Adrenal gland (tissue), 12 donors: ENCODE results near the gene CFAP206. TPM values are rescaled to one million over a fixed set of nuclear protein-coding genes. Genes with fewer than 3 reads are reported as not detected.
A peak's percentile ranks its signal among the peaks of the same experiment; 100 is the strongest.

Experiments
- DNase-seq, 7 donors: peaks; one replicate each; pipeline ENCODE4 v3.0.0-alpha.2; 2019 to 2020
- H3K27ac ChIP-seq, 5 donors: fragments of 200-600 bp; sonication (generic) in 4 of 5; 1 replicate in 3 of 5; 2 replicates in 2 of 5; pipeline versions ENCODE4 v1.5.1 to v1.8.0; 2016 to 2020; ENCODE audit warnings: mild to moderate bottlenecking in 1 of 5
- H3K27me3 ChIP-seq: fragments of 200-600 bp; 2 replicates; pipeline ENCODE4 v1.8.0; 2021
- H3K36me3 ChIP-seq, 2 donors: fragments of 200-600 bp; replicated peaks in 1 of 2; 1 replicate in 1 of 2; 2 replicates in 1 of 2; pipeline versions ENCODE4 v1.5.1 to v1.8.0; 2018 to 2022
- H3K4me1 ChIP-seq, 2 donors: fragments of 200-600 bp; replicated peaks in 1 of 2; 1 replicate in 1 of 2; 2 replicates in 1 of 2; pipeline versions ENCODE4 v1.5.1 to v1.8.0; 2018 to 2021
- H3K4me3 ChIP-seq, 4 donors: fragments of 200-600 bp; sonication (generic) in 3 of 4; one replicate each; pipeline ENCODE4 v1.5.1; 2016 to 2018
- H3K9me3 ChIP-seq, 3 donors: fragments of 200-600 bp; sonication (generic) in 1 of 3; replicated peaks in 1 of 3; 1 replicate in 2 of 3; 2 replicates in 1 of 3; pipeline versions ENCODE4 v1.5.1 to v1.8.0; 2016 to 2021
- POLR2A ChIP-seq, 2 donors: fragments of 450-650 bp; IDR thresholded peaks; one replicate each; pipeline ENCODE4 v1.6.1; 2017; ENCODE audit warnings: antibody characterized with exemption in 2 of 2, mild to moderate bottlenecking in 2 of 2, moderate library complexity in 1 of 2
- WGBS, 4 donors: extraction: QIAGEN DNeasy Blood & Tissue Kit in 2 of 4; methylation state at CpG; one replicate each; pipeline versions ENCODE4 v1.1.5 to v1.1.7; 2013 to 2017; 5-methylcytosine and 5-hydroxymethylcytosine counted together
- intact Hi-C, 2 donors: fragments of 100-400 bp; cut with DNase I; formaldehyde crosslinking; loops; one replicate each; pipeline versions ENCODE4 v1.14.1 to v1.15.0; 2022 to 2023
- polyA plus RNA-seq, 3 donors: library from polyadenylated mRNA; stranded (reverse); fragments of 200-250 nt in 2 of 3; fragments of 350-450 nt in 1 of 3; fragmentation: Illumina TruSeq in 1 of 3; extraction: RNeasy Lipid Tissue Mini Kit (QIAGEN cat#74804) in 1 of 3; gene quantifications; one replicate each; pipeline ENCODE4 v1.2.3, GENCODE V29; 2013 to 2014
- total RNA-seq, 9 donors: library from RNA; depleted of rRNA in 4 of 9; stranded (reverse); fragments of >200 nt in 4 of 9; fragments of 120-200 nt in 1 of 9; fragmentation: NEBNext Ultra II Directional in 1 of 9; extraction: Animal tissue kit (Norgen Biotek cat#: 25700) in 1 of 9; gene quantifications; one replicate each; pipeline versions ENCODE4 v1.1.0 to v1.2.4, GENCODE V29; 2013 to 2023
- TF ChIP-seq, protein P1 (sequence below), 6 experiments: fragments of 450-650 bp in 4 of 6; fragments of 200-600 bp in 2 of 6; sonication (generic) in 1 of 6; IDR thresholded peaks; 1 replicate in 5 of 6; 2 replicates in 1 of 6; pipeline versions ENCODE4 v1.5.1 to v1.8.0; 2016 to 2021; ENCODE audit warnings: antibody characterized with exemption in 6 of 6, mild to moderate bottlenecking in 2 of 6, moderate library complexity in 1 of 6
- donor health status: healthy with polysubstance abuse.
- donor health status: Bipolar disorder and iron deficiency.
- donor health status: DM: yes; HTN: yes; CAD: no.
- donor health status: DM: no; HTN: no; CAD: no.
- donor health status: DM: no; HTN: no; CAD: no.
- donor health status: DM: yes; HTN: yes; CAD: no.

The CFAP206 gene
- total and polyA plus RNA-seq, 12 donors, result 0.09 to 1.6 (median 0.42) TPM

DNA sequence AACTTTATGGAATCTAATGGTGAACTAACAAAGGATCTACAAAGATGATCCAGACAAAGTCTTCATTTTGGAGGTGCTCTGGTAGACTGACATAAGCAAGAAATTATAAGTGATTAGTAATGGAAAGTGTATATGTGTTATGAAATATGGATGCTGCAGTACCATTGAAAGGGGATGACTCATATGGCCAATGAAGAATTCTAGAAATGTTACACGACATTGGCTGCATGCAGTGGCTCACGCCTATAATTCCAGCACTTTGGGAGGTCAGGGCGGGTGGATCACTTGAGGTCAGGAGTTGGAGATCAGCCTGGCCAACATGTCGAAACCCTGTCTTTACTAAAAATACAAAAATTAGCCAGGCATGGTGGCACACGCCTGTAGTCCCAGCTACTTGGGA is 23.5 kb downstream of the CFAP206 start:
- 83 to 91% (median 85%) methylated on average over 5 of the region's 5 CpGs for WGBS, 4 donors
- TF ChIP-seq, protein P1, sequence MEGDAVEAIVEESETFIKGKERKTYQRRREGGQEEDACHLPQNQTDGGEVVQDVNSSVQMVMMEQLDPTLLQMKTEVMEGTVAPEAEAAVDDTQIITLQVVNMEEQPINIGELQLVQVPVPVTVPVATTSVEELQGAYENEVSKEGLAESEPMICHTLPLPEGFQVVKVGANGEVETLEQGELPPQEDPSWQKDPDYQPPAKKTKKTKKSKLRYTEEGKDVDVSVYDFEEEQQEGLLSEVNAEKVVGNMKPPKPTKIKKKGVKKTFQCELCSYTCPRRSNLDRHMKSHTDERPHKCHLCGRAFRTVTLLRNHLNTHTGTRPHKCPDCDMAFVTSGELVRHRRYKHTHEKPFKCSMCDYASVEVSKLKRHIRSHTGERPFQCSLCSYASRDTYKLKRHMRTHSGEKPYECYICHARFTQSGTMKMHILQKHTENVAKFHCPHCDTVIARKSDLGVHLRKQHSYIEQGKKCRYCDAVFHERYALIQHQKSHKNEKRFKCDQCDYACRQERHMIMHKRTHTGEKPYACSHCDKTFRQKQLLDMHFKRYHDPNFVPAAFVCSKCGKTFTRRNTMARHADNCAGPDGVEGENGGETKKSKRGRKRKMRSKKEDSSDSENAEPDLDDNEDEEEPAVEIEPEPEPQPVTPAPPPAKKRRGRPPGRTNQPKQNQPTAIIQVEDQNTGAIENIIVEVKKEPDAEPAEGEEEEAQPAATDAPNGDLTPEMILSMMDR (IDR thresholded peaks at IDR 0.05), result no peak
- no peak for TF ChIP-seq POLR2A (IDR thresholded peaks at IDR 0.05)
- intact Hi-C loops, result no loop called here

DNA sequence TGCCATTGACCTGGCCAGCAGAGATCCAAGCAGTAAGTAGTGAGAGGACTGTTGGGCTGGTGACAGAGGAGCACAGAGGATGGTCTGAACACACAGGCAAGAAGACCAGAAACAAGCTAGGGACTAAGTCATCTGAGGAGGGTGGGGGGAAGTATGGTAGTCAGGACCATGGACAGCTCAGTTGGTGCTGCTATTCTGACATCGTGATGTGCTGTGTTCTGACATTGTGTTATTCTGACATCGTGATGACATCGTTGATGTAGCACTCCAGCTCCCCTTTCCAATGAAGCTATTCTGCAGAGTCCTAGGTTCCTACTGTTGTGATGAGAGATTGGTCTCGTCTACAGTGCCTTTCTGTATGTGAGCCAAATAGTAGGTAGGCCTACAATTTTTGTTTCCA is 28.7 kb downstream of the CFAP206 start:
- no peak overlapping the region for H3K4me3 ChIP-seq
- peak; percentile 33 to 66 (median 54) for DNase-seq
- no peaks in the 10 kb centered on the region for H3K27me3 ChIP-seq
- 10 to 19% (median 14%) methylated on average over 4 of the region's 4 CpGs for WGBS, 4 donors
- H3K4me1 ChIP-seq, result no peaks in the 10 kb centered on the region
- no peaks in the 10 kb centered on the region for H3K36me3 ChIP-seq
- intact Hi-C loops, result no loop called here
- H3K27ac ChIP-seq, result no peak overlapping the region
- no peaks in the 10 kb centered on the region for H3K9me3 ChIP-seq
- TF ChIP-seq POLR2A (IDR thresholded peaks at IDR 0.05), result no peak
- TF ChIP-seq, protein P1 (IDR thresholded peaks at IDR 0.05), result no peak

More for the DNA sequence above, 23.5 kb downstream of the CFAP206 start:
- Histone ChIP-seq H3K27ac (no peak overlapping the region), H3K27me3 (no peaks in the 10 kb centered on the region), H3K4me3 (no peak overlapping the region), H3K4me1 (no peaks in the 10 kb centered on the region), H3K36me3 (no peaks in the 10 kb centered on the region), H3K9me3 (no peaks in the 10 kb centered on the region)
- no peak for DNase-seq

DNA sequence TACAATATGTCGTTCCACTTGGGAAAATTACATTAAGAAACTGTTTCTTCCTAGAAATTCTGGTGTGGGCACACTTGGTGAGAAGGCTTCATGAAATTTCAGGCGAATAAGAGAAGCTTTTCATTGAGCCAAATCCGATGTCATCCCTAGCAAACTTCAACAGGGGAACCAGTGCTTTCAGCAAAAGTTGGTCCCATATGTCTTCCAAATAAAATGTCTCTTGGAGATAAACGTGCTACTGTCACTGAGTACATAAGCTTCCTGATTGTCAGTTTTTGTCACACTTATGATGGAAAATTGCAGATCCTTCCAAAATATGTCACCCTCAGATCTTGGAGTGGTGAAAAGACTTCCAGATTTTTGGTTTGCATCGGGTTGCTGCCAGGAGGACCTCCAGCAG is 33.9 kb downstream of the CFAP206 start:
- Histone ChIP-seq H3K27ac (no peak overlapping the region), H3K36me3 (no peaks in the 10 kb centered on the region), H3K4me1 (no peaks in the 10 kb centered on the region), H3K9me3 (no peaks in the 10 kb centered on the region), H3K4me3 (no peak overlapping the region), H3K27me3 (no peaks in the 10 kb centered on the region)
- intact Hi-C loops, result no loop called here
- TF ChIP-seq, protein P1 (IDR thresholded peaks at IDR 0.05), result no peak
- TF ChIP-seq POLR2A (IDR thresholded peaks at IDR 0.05), result no peak
- 75 to 83% (median 80%) methylated on average over 5 of the region's 5 CpGs for WGBS, 4 donors
- no peak for DNase-seq

DNA sequence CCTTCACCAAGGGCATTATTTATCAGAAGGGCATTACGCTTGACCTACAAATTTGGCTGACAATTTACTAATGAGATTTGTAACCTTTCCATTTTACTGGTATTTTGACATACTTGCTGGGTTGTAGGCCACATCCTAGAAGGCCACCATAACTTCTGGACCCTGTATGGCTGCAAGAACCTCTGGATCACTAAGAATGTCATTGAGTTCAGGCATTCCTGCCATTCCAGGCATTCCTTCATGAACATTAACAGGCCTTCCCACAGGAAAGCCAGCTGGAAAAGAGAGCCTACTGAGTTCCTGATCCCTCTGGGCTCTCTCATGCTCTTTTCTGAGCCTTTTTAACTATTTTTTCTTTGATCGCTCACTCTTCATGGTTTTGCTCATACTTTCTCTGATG is 36.6 kb downstream of the CFAP206 start:
- Histone ChIP-seq H3K4me3 (no peak overlapping the region), H3K4me1 (no peaks in the 10 kb centered on the region), H3K27me3 (no peaks in the 10 kb centered on the region), H3K36me3 (no peaks in the 10 kb centered on the region), H3K27ac (no peak overlapping the region), H3K9me3 (no peaks in the 10 kb centered on the region)
- TF ChIP-seq, protein P1 (IDR thresholded peaks at IDR 0.05), result no peak
- no peak for TF ChIP-seq POLR2A (IDR thresholded peaks at IDR 0.05)
- intact Hi-C loops, result no loop called here
- DNase-seq, result no peak
- WGBS, 4 donors, result 90 to 98% (median 93%) methylated on average over 2 of the region's 2 CpGs
